ENCODE results near the gene ADAM12. TPM values are rescaled to one million over a fixed set of nuclear protein-coding genes. Genes with fewer than 3 reads are reported as not detected.

ADAM12 gene
- total and polyA plus RNA-seq, 7 donors = 0.01 to 3.3 (median 0.24) TPM; not detected in 2

GRCh38 chr10:126043389-126043788 is 344.9 kb downstream of the ADAM12 start:
- H3K4me1 ChIP-seq = no peaks in the 10 kb centered on the region
- DNase-seq (no peak), ATAC-seq (no peak)
- intact Hi-C loops (cut with DNase I) = no loop called here
- no peak overlapping the region for H3K4me3 ChIP-seq
- WGBS, 3 donors = 77 to 84% (median 80%) methylated on average over 10 of the region's 10 CpGs
- TF ChIP-seq CTCF (IDR thresholded peaks at IDR 0.05) = no peak
- no peaks in the 10 kb centered on the region for H3K36me3 ChIP-seq (ENCODE audit: insufficient read depth in 1 of 2, low read depth in 1 of 2)
- H3K9me3 ChIP-seq = no peaks in the 10 kb centered on the region
- H3K27me3 ChIP-seq (ENCODE audit: insufficient read depth in 3 of 3, low read length in 2 of 3) = no peaks in the 10 kb centered on the region
- no peak overlapping the region for H3K27ac ChIP-seq

GRCh38 chr10:126042906-126043305 is 345.4 kb downstream of the ADAM12 start:
- ATAC-seq (no peak), DNase-seq (no peak)
- H3K4me1 ChIP-seq = no peaks in the 10 kb centered on the region
- H3K27me3 ChIP-seq (ENCODE audit: insufficient read depth in 3 of 3, low read length in 2 of 3) = no peaks in the 10 kb centered on the region
- H3K9me3 ChIP-seq = no peaks in the 10 kb centered on the region
- WGBS, 3 donors = 82 to 89% (median 87%) methylated on average over 10 of the region's 10 CpGs
- H3K4me3 ChIP-seq = no peak overlapping the region
- no peak overlapping the region for H3K27ac ChIP-seq
- TF ChIP-seq CTCF (IDR thresholded peaks at IDR 0.05) = no peak
- intact Hi-C loops (cut with DNase I) = no loop called here
- H3K36me3 ChIP-seq (ENCODE audit: insufficient read depth in 1 of 2, low read depth in 1 of 2) = no peaks in the 10 kb centered on the region

- DNase-seq (no peak), ATAC-seq (no peak)
- Histone ChIP-seq H3K36me3 (ENCODE audit: insufficient read depth in 1 of 2, low read depth in 1 of 2) (no peaks in the 10 kb centered on the region), H3K27me3 (ENCODE audit: insufficient read depth in 3 of 3, low read length in 2 of 3) (no peaks in the 10 kb centered on the region), H3K4me1 (no peaks in the 10 kb centered on the region), H3K9me3 (no peaks in the 10 kb centered on the region), H3K27ac (peak overlapping the region; percentile 9), H3K4me3 (no peak overlapping the region)
- intact Hi-C loops (cut with DNase I) = no loop called here
- WGBS, 3 donors = 40 to 55% (median 42%) methylated on average over 4 of the region's 4 CpGs
- TF ChIP-seq CTCF (IDR thresholded peaks at IDR 0.05) = no peak
Observed at GRCh38 chr10:126042354-126042753, 345.9 kb downstream of the ADAM12 start.

DNA sequence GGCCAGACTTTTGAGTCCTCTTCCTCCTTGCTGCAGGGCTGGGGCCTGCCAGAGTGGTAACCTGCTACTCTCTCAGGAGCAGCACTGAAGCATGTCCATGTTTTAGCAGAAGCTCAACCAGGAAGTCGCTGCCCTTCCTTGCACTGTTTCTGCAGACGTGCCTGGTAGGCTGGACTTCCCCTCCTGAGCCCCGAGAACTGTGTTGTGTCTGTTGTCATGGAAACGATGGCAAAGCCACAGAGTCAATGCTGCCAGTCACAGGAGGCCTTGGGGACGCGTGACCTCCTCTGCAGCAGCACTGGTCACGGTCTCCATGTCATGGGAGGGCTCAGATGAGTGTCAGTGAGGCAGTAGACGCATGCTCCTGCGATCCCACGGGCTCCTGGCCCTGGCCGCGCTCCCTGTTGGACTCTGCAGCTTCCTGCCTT is 346.5 kb downstream of the ADAM12 start:
- H3K4me3 ChIP-seq = no peak overlapping the region
- H3K9me3 ChIP-seq = no peaks in the 10 kb centered on the region
- H3K36me3 ChIP-seq (ENCODE audit: insufficient read depth in 1 of 2, low read depth in 1 of 2) = no peaks in the 10 kb centered on the region
- H3K27ac ChIP-seq = peak overlapping the region; percentile 36
- ATAC-seq = peak; percentile 59 to 87 (median 80)
- WGBS, 3 donors = 6 to 10% (median 7%) methylated on average over 12 of the region's 12 CpGs
- no peak for TF ChIP-seq CTCF (IDR thresholded peaks at IDR 0.05)
- intact Hi-C loops (cut with DNase I) = no loop called here
- no peaks in the 10 kb centered on the region for H3K4me1 ChIP-seq
- peak; percentile 74 to 87 for DNase-seq
- no peaks in the 10 kb centered on the region for H3K27me3 ChIP-seq (ENCODE audit: insufficient read depth in 3 of 3, low read length in 2 of 3)

- Histone ChIP-seq H3K9me3 (no peaks in the 10 kb centered on the region), H3K4me1 (no peaks in the 10 kb centered on the region), H3K36me3 (ENCODE audit: insufficient read depth in 1 of 2, low read depth in 1 of 2) (no peaks in the 10 kb centered on the region), H3K27ac (no peak overlapping the region), H3K4me3 (no peak overlapping the region), H3K27me3 (ENCODE audit: insufficient read depth in 3 of 3, low read length in 2 of 3) (no peaks in the 10 kb centered on the region)
- no peak for TF ChIP-seq CTCF (IDR thresholded peaks at IDR 0.05)
- DNase-seq = no peak
- intact Hi-C loops (cut with DNase I) = no loop called here
- no peak for ATAC-seq
- WGBS, 3 donors = 92 to 99% (median 94%) methylated on average over 4 of the region's 4 CpGs
Observed at GRCh38 chr10:126041117-126041516, 347.2 kb downstream of the ADAM12 start.
